Small intestine (tissue), 7 donors: ENCODE results near the gene SLC66A3. TPM values are rescaled to one million over a fixed set of nuclear protein-coding genes. Genes with fewer than 3 reads are reported as not detected.

Experiments
- DNase-seq, 2 donors: peaks; one replicate each; pipeline versions ENCODE4 v3.0.0 to v3.0.0-alpha.2; 2013
- FAIRE-seq: peaks from 2 replicates; lab custom pipeline; 2012; peaks lifted over from hg19 to GRCh38; lab: Jason Lieb, UNC
- H3K27ac ChIP-seq, 3 donors: one replicate each; pipeline ENCODE4 v1.5.1; 2013; ENCODE audit warnings: low read length in 2 of 3, mild to moderate bottlenecking in 2 of 3, control low read depth in 1 of 3, inconsistent platforms in 1 of 3, low read depth in 1 of 3, moderate library complexity in 1 of 3
- H3K27me3 ChIP-seq, 3 donors: one replicate each; pipeline ENCODE4 v1.6.1; 2013; ENCODE audit warnings: low read length in 3 of 3, inconsistent platforms in 1 of 3; ENCODE audit not compliant: control insufficient read depth in 3 of 3, insufficient read depth in 3 of 3
- H3K36me3 ChIP-seq, 3 donors: one replicate each; pipeline ENCODE4 v1.6.1; 2013; ENCODE audit warnings: low read length in 3 of 3, inconsistent platforms in 1 of 3, low read depth in 1 of 3, mild to moderate bottlenecking in 1 of 3, moderate library complexity in 1 of 3; ENCODE audit not compliant: control insufficient read depth in 3 of 3, insufficient read depth in 2 of 3
- H3K4me1 ChIP-seq, 3 donors: one replicate each; pipeline ENCODE4 v1.6.1; 2013; ENCODE audit warnings: low read length in 2 of 3, inconsistent platforms in 1 of 3, low read depth in 1 of 3, mild to moderate bottlenecking in 1 of 3, moderate library complexity in 1 of 3; ENCODE audit not compliant: control insufficient read depth in 3 of 3, insufficient read depth in 2 of 3
- H3K4me3 ChIP-seq, 3 donors: one replicate each; pipeline ENCODE4 v1.5.1; 2013; ENCODE audit warnings: low read length in 3 of 3, control low read depth in 1 of 3, inconsistent platforms in 1 of 3, low read depth in 1 of 3, mild to moderate bottlenecking in 1 of 3, moderate library complexity in 1 of 3
- H3K9me3 ChIP-seq, 2 donors: one replicate each; pipeline ENCODE4 v1.6.1; 2013; ENCODE audit warnings: low read depth in 1 of 2, low read length in 1 of 2; ENCODE audit not compliant: control insufficient read depth in 2 of 2, insufficient read depth in 1 of 2
- whole genome bisulfite sequencing, 3 donors: extraction: QIAGEN DNeasy Blood & Tissue Kit; methylation state at CpG; one replicate each; pipeline ENCODE4 v1.1.7; 2013; 5-methylcytosine and 5-hydroxymethylcytosine counted together
- polyA plus RNA-seq, 4 donors: library from polyadenylated mRNA; stranded (reverse) in 3 of 4; unstranded in 1 of 4; fragments of 200-250 nt in 3 of 4; fragments of 120-200 nt in 1 of 4; gene quantifications; one replicate each; pipeline versions ENCODE4 v1.2.1 to v1.2.3, GENCODE V29; 2013
- donor health status: healthy with polysubstance abuse.
- donor health status: control.
- donor health status: control.
- donor health status: Bipolar disorder and iron deficiency.
- donor health status: healthy.

The SLC66A3 gene
- polyA plus RNA-seq, 4 donors, result 2.5 to 14.9 (median 13.5) TPM

GRCh38 chr2:11214770-11215169 lies 59.5 kb downstream of the SLC66A3 start:
- Histone ChIP-seq H3K36me3 (peaks cover 3 to 25% (median 7%) of the 10 kb centered on the region in 3 donors), H3K4me1 (no peaks in the 10 kb centered on the region), H3K9me3 (no peaks in the 10 kb centered on the region), H3K27ac (no peak overlapping the region), H3K27me3 (no peaks in the 10 kb centered on the region), H3K4me3 (no peak overlapping the region)
- FAIRE-seq (no peak), DNase-seq (no peak)
- 53 to 72% (median 70%) methylated on average over 4 of the region's 4 CpGs for WGBS, 3 donors

GRCh38 chr2:11215407-11215806 lies 60.1 kb downstream of the SLC66A3 start:
- H3K4me3 ChIP-seq, result no peak overlapping the region
- no peak overlapping the region for H3K27ac ChIP-seq
- WGBS, 3 donors, result 92 to 98% (median 95%) methylated on average over 3 of the region's 3 CpGs
- no peaks in the 10 kb centered on the region for H3K9me3 ChIP-seq
- FAIRE-seq, result no peak
- no peaks in the 10 kb centered on the region for H3K27me3 ChIP-seq
- H3K4me1 ChIP-seq, result no peaks in the 10 kb centered on the region
- no peak for DNase-seq
- peaks cover 0 to 26% (median 5%) of the 10 kb centered on the region in 3 donors for H3K36me3 ChIP-seq

GRCh38 chr2:11220445-11220844 lies 65.2 kb downstream of the SLC66A3 start:
- Histone ChIP-seq H3K27me3 (no peaks in the 10 kb centered on the region), H3K36me3 (peaks cover 0 to 23% (median 6%) of the 10 kb centered on the region in 3 donors), H3K27ac (no peak overlapping the region), H3K4me1 (no peaks in the 10 kb centered on the region), H3K9me3 (no peaks in the 10 kb centered on the region), H3K4me3 (no peak overlapping the region)
- no peak for DNase-seq
- WGBS, 3 donors, result 96 to 100% (median 98%) methylated on average over 2 of the region's 2 CpGs
- no peak for FAIRE-seq

- 91 to 92% (median 92%) methylated on average over 5 of the region's 5 CpGs for WGBS, 3 donors
- no peaks in the 10 kb centered on the region for H3K4me1 ChIP-seq
- H3K27ac ChIP-seq, result no peak overlapping the region
- no peak overlapping the region for H3K4me3 ChIP-seq
- H3K36me3 ChIP-seq, result peaks cover 3 to 16% (median 6%) of the 10 kb centered on the region in 3 donors
- FAIRE-seq (no peak), DNase-seq (no peak)
- H3K9me3 ChIP-seq, result no peaks in the 10 kb centered on the region
- H3K27me3 ChIP-seq, result no peaks in the 10 kb centered on the region
Measured at GRCh38 chr2:11222845-11223244, 67.6 kb downstream of the SLC66A3 start.

- FAIRE-seq (no peak), DNase-seq (no peak)
- Histone ChIP-seq H3K27me3 (no peaks in the 10 kb centered on the region), H3K36me3 (peaks cover 3 to 6% (median 6%) of the 10 kb centered on the region in 3 donors), H3K27ac (no peak overlapping the region), H3K4me3 (no peak overlapping the region), H3K9me3 (no peaks in the 10 kb centered on the region), H3K4me1 (no peaks in the 10 kb centered on the region)
Measured at GRCh38 chr2:11224887-11225286, 69.6 kb downstream of the SLC66A3 start.

GRCh38 chr2:11227595-11227994 lies 72.3 kb downstream of the SLC66A3 start:
- no peaks in the 10 kb centered on the region for H3K9me3 ChIP-seq
- FAIRE-seq, result no peak
- no peak overlapping the region for H3K27ac ChIP-seq
- no peak for DNase-seq
- H3K4me1 ChIP-seq, result no peaks in the 10 kb centered on the region
- H3K4me3 ChIP-seq, result no peak overlapping the region
- peaks cover 3 to 11% (median 6%) of the 10 kb centered on the region in 3 donors for H3K36me3 ChIP-seq
- H3K27me3 ChIP-seq, result no peaks in the 10 kb centered on the region

Other genes starting within 250 kb of the SLC66A3 start
- gene KCNF1, start 243.5 kb upstream of the SLC66A3 start, polyA plus RNA-seq, result under 1 TPM in 2 of 4 donors, not detected in 2; 0.25 to 0.34 TPM
- 10 to 100 TPM; 12.0 to 53.2 (median 16.0) TPM for gene ROCK2, start 189.2 kb downstream of the SLC66A3 start, polyA plus RNA-seq